Measurements from ENCODE around the gene F12.
"Not testable (repeated sequence)": the region's sequence is repeated elsewhere in the genome, so short reads cannot be mapped to it uniquely, and the experiment has no call there.

The F12 gene

GRCh38 chr5:177419046-177419445 lies 9.7 kb upstream of the F12 start:
- no peak overlapping the region for H3K27ac ChIP-seq
- H3K36me3 ChIP-seq = no peaks in the 10 kb centered on the region
- TF ChIP-seq CTCF (IDR thresholded peaks at IDR 0.05; ENCODE audit: low read depth, low read length) = no peak
- H3K9me3 ChIP-seq (ENCODE audit: severe bottlenecking) = no peaks in the 10 kb centered on the region
- no peak for DNase-seq
- H3K27me3 ChIP-seq (ENCODE audit: insufficient read depth, low read depth, severe bottlenecking) = no peaks in the 10 kb centered on the region
- H3K4me3 ChIP-seq (ENCODE audit: low read depth, low read length) = no peak overlapping the region

DNA sequence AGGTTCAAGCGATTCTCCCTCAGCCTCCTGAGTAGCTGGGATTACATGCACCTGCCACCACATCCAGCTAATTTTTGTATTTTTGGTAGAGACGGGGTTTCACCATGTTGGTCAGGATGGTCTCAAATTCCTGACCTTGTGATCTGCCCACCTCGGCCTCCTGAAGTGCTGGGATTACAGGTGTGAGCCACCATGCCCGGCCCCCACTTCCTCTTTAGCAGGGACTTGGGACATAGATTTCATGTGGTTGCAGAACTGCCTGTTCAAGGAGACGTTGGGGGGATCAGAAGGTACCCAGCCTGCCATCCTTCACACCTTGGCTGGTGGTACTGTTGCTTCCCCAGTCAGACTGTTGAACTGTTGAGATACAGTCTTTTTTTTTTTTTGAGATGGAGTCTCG lies 7.7 kb upstream of the F12 start:
- not testable (repeated sequence) for H3K9me3 ChIP-seq (ENCODE audit: severe bottlenecking); DNase-seq; H3K4me3 ChIP-seq (ENCODE audit: low read depth, low read length); H3K36me3 ChIP-seq; H3K27ac ChIP-seq; H3K27me3 ChIP-seq (ENCODE audit: insufficient read depth, low read depth, severe bottlenecking)

GRCh38 chr5:177414481-177414880 lies 5.1 kb upstream of the F12 start:
- no peak overlapping the region for H3K27ac ChIP-seq
- no peak overlapping the region for H3K4me3 ChIP-seq (ENCODE audit: low read depth, low read length)
- H3K27me3 ChIP-seq (ENCODE audit: insufficient read depth, low read depth, severe bottlenecking) = no peaks in the 10 kb centered on the region
- no peaks in the 10 kb centered on the region for H3K36me3 ChIP-seq
- H3K9me3 ChIP-seq (ENCODE audit: severe bottlenecking) = no peaks in the 10 kb centered on the region
- no peak for TF ChIP-seq CTCF (IDR thresholded peaks at IDR 0.05; ENCODE audit: low read depth, low read length)
- no peak for DNase-seq

DNA sequence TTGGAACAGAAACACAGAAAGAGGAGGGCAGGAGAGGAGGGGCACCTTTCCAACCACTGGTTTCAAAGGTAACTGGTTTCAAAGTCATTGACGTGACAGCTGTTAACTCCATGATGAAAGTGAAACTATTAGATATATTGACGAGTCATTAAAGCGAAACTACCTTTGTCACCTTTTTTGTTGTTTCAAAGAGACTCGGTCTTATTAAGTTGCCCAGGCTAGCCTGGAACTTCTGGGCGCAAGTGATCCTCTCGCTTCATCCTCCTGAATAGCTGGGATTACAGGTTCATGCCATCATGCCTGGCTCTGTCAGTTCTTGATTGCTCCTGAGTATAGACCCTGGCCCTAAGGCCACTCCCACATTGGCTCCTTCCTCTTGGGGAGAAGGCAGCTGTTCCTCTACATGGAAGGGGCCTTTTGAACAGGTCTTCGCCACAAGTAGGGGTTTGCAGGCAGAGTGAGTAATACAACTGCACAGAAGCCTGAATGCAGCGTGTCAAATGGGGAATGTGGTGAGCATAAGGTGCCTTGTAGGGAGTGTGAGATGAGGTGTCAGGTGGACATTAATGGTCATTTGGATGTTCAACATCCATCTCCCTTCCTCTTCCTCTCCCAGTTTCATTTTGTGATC lies 3.4 kb upstream of the F12 start:
- Histone ChIP-seq H3K36me3 (no peaks in the 10 kb centered on the region), H3K4me3 (ENCODE audit: low read depth, low read length) (no peak overlapping the region), H3K9me3 (ENCODE audit: severe bottlenecking) (no peaks in the 10 kb centered on the region), H3K27me3 (ENCODE audit: insufficient read depth, low read depth, severe bottlenecking) (no peaks in the 10 kb centered on the region), H3K27ac (no peak overlapping the region)
- no peak for DNase-seq
- TF ChIP-seq CTCF (IDR thresholded peaks at IDR 0.05; ENCODE audit: low read depth, low read length) = no peak

DNA sequence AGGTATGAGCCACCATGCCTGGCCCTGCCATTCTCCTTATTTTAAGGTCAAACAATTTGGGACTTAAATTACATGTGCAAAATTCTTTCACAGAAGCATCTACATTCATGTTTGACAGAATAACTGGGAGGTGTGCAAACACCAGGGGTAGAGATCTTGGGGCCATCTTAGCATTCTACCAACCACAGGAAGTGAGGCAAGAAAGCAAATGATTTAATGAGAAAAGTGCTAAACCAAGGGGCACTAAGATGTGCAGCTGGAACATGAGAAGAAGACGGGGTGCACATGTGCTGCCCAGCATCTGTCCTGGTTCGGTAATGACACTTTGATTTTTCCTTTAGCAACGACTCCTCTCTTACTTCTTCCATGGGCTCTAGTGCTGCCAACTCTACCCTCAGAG lies 1.2 kb upstream of the F12 start:
- no peak for DNase-seq

DNA sequence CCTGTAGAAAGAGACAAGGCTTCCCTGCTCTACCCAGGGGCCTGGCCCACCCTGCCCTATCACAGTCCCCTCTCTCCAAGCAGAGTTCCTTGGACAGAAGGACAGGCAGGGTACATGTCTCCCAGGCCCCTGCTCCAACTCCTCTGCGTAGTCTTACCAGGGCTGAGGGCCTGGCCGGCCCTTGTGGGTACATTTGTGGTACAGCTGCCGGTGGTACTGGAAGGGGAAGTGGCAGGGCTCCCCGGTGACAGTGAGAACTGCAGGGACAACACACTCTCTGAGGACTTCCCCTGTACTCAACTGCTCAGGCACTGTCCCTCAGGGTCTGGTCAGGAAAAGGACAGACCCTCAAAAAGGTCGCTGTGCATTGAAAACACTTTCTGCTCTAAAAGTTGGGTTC lies 3.6 kb downstream of the F12 start:
- Histone ChIP-seq H3K27me3 (ENCODE audit: insufficient read depth, low read depth, severe bottlenecking) (no peaks in the 10 kb centered on the region), H3K9me3 (ENCODE audit: severe bottlenecking) (no peaks in the 10 kb centered on the region), H3K36me3 (no peaks in the 10 kb centered on the region), H3K27ac (no peak overlapping the region), H3K4me3 (ENCODE audit: low read depth, low read length) (no peak overlapping the region)
- DNase-seq = no peak
- no peak for TF ChIP-seq CTCF (IDR thresholded peaks at IDR 0.05; ENCODE audit: low read depth, low read length)

More for the DNA sequence above, 1.2 kb upstream of the F12 start:
- no peak overlapping the region for H3K4me3 ChIP-seq (ENCODE audit: low read depth, low read length)
- no peaks in the 10 kb centered on the region for H3K36me3 ChIP-seq
- H3K9me3 ChIP-seq (ENCODE audit: severe bottlenecking) = no peaks in the 10 kb centered on the region
- TF ChIP-seq CTCF (IDR thresholded peaks at IDR 0.05; ENCODE audit: low read depth, low read length) = no peak
- H3K27ac ChIP-seq = no peak overlapping the region
- H3K27me3 ChIP-seq (ENCODE audit: insufficient read depth, low read depth, severe bottlenecking) = no peaks in the 10 kb centered on the region
